Fibroblast of villous mesenchyme (primary cell): ENCODE results near the gene WNK2. TPM values are rescaled to one million over a fixed set of nuclear protein-coding genes. Genes with fewer than 3 reads are reported as not detected.
A peak's percentile ranks its signal among the peaks of the same experiment; 100 is the strongest.
"Not testable (repeated sequence)": the region's sequence is repeated elsewhere in the genome, so short reads cannot be mapped to it uniquely, and the experiment has no call there.

ENCODE experiments used
- DNase-seq: peaks from one replicate; pipeline ENCODE4 v3.0.0-alpha.2; 2010; ENCODE audit warnings: low read depth
- H3K4me3 ChIP-seq: 2 replicates; pipeline ENCODE4 v1.5.1; 2011; ENCODE audit warnings: low read depth, mild to moderate bottlenecking, low read length
- total RNA-seq: library from RNA; depleted of rRNA; stranded (reverse); fragments of >200 nt; gene quantifications from 2 replicates; pipeline ENCODE4 v1.2.3, GENCODE V29; 2012
- TF ChIP-seq, protein P1 (sequence below): IDR thresholded peaks from 2 replicates; pipeline ENCODE4 v1.5.1; 2012; ENCODE audit warnings: low read depth, mild to moderate bottlenecking, low read length; ENCODE audit not compliant: insufficient read depth

The WNK2 gene
- total RNA-seq, 1 donor: not detected

DNA sequence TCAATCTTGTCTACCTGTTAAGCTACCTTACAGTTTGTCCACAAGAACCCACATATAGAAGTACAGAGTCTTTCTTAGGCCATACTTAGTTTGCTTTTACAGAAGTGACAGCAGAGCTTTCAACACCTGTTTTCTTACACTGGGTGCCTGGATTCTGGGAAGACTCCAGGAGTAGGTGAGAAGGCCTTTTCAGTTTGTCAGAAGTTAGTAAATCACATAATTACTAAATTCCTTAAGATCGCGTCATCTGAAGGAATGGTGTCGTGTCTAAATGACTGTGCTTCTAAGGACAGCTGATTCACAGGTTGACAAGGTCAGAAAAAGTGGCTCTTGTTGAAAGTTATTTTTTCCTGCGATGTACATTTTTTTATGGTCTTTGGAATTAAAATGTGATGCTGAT is 170.5 kb downstream of the WNK2 start:
- DNase-seq: peak; percentile 8
- TF ChIP-seq, protein P1, sequence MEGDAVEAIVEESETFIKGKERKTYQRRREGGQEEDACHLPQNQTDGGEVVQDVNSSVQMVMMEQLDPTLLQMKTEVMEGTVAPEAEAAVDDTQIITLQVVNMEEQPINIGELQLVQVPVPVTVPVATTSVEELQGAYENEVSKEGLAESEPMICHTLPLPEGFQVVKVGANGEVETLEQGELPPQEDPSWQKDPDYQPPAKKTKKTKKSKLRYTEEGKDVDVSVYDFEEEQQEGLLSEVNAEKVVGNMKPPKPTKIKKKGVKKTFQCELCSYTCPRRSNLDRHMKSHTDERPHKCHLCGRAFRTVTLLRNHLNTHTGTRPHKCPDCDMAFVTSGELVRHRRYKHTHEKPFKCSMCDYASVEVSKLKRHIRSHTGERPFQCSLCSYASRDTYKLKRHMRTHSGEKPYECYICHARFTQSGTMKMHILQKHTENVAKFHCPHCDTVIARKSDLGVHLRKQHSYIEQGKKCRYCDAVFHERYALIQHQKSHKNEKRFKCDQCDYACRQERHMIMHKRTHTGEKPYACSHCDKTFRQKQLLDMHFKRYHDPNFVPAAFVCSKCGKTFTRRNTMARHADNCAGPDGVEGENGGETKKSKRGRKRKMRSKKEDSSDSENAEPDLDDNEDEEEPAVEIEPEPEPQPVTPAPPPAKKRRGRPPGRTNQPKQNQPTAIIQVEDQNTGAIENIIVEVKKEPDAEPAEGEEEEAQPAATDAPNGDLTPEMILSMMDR: no peak
- H3K4me3 ChIP-seq: no peak overlapping the region

DNA sequence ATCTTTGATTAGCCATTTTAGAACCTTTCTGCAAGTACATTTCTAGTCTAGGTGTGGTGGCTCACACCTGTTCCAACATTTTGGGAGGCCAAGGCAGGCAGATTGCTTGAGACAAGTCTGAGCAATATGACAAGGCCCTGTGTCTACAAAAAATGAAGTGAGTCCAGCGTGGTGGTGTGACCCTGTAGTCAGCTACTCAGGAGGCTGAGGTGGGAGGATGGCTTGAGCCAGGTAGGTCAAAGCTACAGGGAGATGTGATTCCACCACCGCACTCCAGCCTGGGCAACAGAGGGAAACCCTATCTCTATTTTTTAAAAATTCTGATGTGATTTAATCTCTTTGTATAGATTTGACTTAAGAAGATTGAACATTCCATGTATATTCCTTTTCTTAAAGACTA is 171.9 kb downstream of the WNK2 start:
- no peak for DNase-seq
- H3K4me3 ChIP-seq: no peak overlapping the region
- TF ChIP-seq, protein P1: no peak

DNA sequence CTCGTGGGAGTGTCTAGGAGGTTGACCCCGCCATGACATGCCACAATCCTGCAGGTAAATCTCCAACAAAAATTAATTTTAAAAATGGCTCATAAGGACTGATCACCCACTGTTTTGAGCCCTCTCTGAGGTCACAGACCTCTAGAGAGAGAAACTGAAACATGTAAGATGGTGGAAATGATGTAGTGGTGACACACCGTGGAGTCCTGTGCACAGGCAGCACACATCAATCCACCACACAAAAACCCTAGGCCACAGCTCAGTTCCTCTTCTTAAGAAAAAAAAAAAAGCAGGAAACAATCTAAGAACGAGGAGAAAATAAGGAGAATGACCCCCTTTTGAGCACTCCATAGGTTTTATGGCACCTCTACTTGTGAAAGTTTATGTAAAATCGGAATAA is 173.7 kb downstream of the WNK2 start:
- TF ChIP-seq, protein P1: no peak
- no peak for DNase-seq
- no peak overlapping the region for H3K4me3 ChIP-seq

DNA sequence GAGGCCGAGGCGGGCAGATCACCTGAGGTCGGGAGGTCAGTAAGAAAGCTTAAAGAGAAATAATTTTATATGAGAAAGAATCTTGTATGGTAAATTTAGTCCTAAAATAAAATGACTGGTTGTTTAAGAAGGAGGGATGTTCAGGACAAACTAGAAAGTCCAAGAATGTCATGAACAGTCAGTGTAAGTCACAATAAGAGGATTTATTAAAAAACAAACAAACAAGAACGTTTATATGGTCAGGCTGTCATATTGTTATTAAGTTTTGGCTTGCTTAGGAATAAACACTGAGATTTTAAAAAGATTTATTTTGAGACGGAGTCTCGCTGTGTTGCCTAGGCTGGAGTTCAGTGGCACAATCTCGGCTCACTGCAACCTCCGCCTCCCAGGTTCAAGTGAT is 176.0 kb downstream of the WNK2 start:
- not testable (repeated sequence) for DNase-seq, H3K4me3 ChIP-seq

DNA sequence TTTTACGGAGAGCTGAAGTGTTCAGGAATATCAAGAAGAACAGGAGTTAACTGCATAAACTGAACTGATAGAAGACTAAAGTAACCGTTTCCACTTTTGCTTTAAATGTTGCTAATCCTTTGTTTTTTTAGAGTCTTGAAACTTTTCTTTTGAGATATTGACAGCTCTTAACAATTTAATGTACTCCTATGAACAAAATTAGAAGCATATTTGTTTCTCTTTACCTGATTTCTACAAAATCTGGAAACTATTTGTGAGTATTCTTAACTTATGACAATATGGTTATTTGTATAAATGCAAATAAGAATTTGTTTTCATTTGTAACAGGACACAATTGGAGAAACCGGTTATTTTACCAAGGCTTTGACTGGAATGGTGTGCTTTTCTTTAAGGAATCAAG is 178.1 kb downstream of the WNK2 start:
- DNase-seq: no peak
- H3K4me3 ChIP-seq: no peak overlapping the region
- TF ChIP-seq, protein P1: no peak

DNA sequence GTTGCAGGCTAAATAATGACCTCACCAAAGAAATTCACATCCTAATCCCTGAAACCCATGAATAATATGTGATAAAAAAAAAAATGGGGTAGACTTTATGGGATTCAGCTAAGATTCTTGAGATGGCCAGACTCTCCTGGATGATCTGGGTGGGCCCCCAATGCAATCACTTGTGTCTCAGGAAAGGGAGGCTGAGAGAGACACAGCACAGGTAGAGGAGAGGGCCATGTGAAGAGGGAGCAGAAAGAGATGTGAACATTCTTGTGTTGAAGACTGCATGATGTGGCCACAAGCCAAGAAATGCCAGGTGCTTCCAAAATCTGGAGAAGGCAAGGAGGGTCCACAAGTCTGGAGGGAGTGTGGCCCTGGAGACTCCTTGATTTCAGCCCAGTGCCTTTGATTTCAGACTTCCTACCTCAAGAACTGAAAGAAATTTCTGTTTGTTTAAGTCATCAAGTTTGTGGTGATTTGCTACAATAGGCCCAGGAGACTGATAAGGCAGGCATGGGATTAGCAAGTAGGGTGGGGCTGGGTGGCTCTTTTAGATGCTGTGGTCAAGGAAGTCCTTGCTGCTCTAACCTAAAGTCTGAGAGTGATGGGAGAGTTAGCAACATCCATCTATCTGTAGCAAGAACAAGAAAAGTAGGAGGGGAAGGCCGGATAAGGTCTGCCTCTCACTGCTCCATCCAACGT is 180.9 kb downstream of the WNK2 start:
- no peak for DNase-seq
- TF ChIP-seq, protein P1: no peak
- H3K4me3 ChIP-seq: no peak overlapping the region

DNA sequence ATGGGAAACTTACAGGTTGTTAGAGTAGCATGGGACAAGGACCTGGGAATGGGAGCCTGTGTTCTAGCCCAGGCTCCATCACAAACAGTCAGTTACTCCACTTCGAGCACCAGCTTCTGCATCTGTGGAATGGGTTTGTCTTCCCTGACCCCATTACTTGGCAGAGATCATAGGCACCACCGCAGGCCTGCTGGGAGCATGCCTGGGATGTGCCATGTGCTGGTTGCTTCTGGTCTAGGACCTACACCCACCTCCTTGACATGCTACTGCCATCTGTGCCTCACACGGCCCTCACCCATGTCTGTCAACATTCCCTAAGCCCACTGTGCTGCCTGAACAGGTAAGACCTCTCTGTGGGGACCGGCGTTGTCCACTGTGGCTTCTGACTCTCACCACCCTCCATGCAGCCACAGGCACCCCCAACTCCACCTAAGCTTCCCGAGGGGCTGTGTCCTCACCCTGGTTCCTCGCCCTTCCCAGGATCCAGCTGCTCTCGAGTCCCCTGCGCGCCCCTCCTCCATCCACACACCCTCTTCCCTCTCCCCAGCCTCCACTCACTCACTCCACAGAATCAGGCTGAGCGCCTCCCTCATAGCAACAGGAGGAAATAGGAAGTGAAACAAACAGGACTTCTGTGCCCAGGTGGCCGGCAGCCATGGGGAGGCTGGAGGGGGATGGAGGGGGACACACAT is 181.6 kb downstream of the WNK2 start:
- no peak overlapping the region for H3K4me3 ChIP-seq
- DNase-seq: no peak
- TF ChIP-seq, protein P1: no peak
